OCI-LY1 (cell line): ENCODE measurements around the gene SNTB2.

Experiments used
- CTCF ChIP-seq: fragments of 200-600 bp; sonication (generic), shearing (Covaris generic); IDR thresholded peaks from 2 replicates; pipeline ENCODE4 v1.5.1; 2017; ENCODE audit warnings: mild to moderate bottlenecking, antibody characterized with exemption, low read length, moderate library complexity, mixed read lengths
- EZH2 ChIP-seq: fragments of 200-600 bp; sonication (generic), shearing (Covaris generic); IDR thresholded peaks from 2 replicates; pipeline ENCODE4 v1.8.0; 2017; ENCODE audit warnings: borderline replicate concordance, mixed run types, mild to moderate bottlenecking, antibody characterized with exemption, low read length, moderate library complexity, mixed read lengths

DNA sequence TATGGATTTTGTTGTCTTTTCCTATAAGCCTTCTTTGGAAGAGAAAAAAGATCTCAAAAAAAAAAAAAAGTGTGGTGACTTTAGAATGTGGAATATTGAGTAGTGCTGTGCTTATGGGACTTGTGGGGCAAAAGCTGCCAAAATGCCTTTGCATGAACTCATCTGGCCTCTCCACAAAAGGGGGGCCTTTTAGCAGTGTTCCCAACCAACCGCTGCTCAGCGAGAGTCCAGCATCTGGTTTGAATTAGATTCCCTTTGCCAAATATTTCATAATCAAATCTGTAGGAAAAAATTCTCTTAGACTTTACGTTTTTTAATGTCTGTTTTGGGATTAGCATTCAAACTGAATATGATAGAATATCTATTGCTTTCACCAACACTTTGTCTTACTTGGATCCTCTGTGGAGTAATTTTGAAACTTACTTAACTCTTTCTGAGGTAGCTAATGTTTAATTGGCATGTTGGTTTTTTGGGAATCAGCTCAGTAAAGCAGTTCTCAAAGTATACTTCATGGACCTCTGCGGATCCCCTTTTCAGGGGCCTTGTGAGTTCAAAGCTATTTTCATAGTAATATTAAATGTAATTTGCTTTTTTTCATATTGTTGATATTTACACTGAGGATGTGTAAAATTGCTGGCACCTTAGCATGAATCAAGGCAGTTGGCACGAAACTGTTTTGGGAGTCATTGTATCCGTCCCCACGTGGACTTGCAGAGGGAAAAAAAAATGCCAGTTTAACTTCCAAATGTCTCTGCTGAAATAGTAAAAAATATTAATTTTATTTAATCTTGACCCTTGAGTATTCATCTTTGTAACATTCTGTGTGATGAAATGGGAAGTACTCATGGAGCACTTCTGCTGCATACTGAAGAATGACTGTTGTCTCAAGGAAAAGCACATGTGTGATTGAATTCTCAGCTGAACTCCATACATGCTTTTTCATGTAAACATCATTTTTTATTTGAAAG, 89.5 kb downstream of the SNTB2 start:
- no peak for TF ChIP-seq CTCF
- TF ChIP-seq EZH2, result no peak
